ENCODE results near the gene PCED1A.

Gene PCED1A

DNA sequence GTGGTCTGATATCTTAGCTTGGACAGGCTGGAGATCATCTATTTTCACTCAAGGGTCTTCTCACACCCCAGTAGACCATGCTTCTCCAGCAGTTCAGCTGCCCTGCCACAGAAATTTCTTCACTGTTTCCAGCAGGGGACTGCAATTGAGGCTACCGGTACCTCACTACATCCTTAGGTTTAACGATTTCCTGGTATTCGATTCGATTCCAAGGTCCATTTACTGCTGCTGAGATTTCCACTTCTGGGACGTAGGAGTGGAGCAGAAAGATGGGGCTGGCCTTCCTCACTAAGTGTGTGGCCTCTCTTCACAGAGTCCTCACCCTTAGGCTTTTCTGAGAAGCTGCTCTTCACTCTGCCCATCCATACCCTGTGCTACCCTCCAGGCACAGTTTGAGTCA is 6.2 kb upstream of the PCED1A start:
- TF ChIP-seq, protein P1, sequence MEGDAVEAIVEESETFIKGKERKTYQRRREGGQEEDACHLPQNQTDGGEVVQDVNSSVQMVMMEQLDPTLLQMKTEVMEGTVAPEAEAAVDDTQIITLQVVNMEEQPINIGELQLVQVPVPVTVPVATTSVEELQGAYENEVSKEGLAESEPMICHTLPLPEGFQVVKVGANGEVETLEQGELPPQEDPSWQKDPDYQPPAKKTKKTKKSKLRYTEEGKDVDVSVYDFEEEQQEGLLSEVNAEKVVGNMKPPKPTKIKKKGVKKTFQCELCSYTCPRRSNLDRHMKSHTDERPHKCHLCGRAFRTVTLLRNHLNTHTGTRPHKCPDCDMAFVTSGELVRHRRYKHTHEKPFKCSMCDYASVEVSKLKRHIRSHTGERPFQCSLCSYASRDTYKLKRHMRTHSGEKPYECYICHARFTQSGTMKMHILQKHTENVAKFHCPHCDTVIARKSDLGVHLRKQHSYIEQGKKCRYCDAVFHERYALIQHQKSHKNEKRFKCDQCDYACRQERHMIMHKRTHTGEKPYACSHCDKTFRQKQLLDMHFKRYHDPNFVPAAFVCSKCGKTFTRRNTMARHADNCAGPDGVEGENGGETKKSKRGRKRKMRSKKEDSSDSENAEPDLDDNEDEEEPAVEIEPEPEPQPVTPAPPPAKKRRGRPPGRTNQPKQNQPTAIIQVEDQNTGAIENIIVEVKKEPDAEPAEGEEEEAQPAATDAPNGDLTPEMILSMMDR (IDR thresholded peaks at IDR 0.05; ENCODE audit: low read depth, low read length) = no peak
- DNase-seq (ENCODE audit: extremely low read depth, low read depth) = no peak

DNA sequence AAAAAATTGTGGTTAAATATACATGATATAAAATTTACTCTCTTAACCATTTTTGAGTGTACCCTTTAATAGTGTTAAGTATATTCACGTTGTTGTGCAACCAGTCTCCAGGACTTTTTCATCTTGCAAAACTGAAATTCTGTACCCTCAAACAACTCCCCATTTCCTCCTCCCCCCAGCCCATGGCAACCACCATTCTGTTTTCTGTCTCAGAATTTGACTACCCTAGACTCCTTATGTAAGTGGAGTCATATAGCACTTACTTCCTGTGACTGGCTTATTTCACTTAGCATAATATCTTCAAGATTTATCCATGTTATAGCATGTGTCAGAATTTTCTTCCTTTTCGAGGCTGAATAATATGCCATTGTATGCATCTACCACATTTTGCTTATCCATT is 5.2 kb upstream of the PCED1A start:
- DNase-seq (ENCODE audit: extremely low read depth, low read depth) = no peak
- TF ChIP-seq, protein P1 (IDR thresholded peaks at IDR 0.05; ENCODE audit: low read depth, low read length) = no peak

DNA sequence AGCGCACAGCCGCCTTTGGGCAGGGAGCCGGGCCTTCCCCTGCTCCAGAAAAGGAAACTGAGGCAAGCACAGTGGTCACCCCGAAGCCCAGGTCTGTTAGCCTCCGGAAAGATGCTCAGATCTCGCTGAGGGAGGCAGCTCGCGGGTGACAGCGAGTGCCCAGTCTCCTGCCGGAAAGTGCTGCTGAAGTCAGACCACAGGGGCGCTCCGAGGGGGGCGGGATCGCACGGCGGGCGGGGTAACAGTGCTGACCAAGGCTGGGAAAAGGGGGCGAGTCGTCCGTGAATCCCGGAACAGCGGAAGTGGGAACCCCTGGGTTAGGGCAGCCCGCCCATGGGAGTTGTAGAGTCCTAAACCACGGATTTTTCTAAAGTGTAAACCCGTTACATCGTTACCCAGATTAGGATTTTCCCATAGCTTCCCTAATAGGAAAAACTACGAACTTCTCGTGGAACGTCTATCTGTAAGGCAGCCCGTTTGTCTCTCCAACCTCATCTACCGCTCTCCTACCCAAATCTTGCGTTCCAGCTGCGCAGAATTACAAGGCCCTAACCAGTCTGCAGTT is 594 bp upstream of the PCED1A start:
- TF ChIP-seq, protein P1 (IDR thresholded peaks at IDR 0.05; ENCODE audit: low read depth, low read length) = no peak
- peak; percentile 34 for DNase-seq (ENCODE audit: extremely low read depth, low read depth)

DNA sequence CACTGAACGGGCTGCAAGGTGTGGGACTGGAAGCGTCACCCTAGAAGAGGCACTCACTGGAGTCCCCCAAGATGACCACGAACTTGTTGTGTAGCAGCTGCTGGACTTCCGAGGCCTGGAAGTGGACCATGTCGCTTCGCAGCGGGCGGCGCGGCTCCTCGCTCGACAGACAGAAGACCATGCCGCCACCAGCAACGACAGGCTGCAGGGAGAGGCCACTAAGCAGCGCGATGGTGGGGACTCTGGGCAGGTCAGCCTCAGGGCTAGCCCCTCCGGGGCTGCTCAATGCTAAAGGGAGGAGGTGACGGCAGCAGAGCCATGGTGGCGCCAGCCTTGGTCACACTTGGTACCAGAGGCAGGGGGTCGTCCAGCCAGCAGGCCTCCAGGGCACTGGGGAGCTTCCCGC is 720 bp downstream of the PCED1A start:
- TF ChIP-seq, protein P1 (IDR thresholded peaks at IDR 0.05; ENCODE audit: low read depth, low read length) = no peak
- no peak for DNase-seq (ENCODE audit: extremely low read depth, low read depth)

DNA sequence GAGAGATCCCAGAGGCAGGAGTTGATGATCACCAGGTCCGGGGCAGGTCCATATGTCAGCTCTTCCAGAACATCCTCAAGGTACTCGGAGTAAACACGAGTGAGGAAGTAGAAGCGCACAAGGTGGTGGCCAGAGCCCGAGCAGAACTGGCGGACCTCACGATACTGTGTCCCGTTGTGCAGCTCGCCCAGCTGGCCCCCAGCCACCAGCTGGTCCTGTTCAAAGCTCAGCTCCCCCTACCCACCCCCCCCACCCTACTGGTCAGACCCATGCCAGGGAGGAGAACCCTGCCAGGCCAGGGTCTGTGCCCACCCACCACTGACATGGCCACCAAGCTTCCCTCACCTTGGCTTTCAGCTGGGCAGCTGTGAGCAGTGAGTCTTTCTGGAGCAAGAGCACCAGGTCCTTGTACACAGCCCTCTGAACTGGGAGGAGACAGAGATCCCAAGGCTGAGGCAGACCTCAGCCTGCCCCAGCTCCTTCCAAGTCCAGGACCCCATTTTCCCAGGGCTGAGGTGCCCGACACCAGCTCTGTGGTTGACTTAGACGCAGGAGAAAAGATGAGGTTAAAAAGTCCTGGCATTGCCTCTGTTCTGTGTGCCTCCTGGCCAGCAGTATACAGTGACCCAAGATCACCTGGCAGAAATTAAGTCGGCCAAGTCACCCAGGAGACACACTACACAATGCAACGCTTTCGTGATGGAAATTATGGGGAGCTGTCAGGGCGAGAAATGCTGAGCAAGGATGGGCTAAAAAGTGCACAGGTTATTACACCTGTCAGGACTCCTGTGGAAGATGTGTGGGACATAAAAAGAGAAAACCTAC is 1.4 kb downstream of the PCED1A start:
- TF ChIP-seq, protein P1 (IDR thresholded peaks at IDR 0.05; ENCODE audit: low read depth, low read length) = no peak
- DNase-seq (ENCODE audit: extremely low read depth, low read depth) = no peak

DNA sequence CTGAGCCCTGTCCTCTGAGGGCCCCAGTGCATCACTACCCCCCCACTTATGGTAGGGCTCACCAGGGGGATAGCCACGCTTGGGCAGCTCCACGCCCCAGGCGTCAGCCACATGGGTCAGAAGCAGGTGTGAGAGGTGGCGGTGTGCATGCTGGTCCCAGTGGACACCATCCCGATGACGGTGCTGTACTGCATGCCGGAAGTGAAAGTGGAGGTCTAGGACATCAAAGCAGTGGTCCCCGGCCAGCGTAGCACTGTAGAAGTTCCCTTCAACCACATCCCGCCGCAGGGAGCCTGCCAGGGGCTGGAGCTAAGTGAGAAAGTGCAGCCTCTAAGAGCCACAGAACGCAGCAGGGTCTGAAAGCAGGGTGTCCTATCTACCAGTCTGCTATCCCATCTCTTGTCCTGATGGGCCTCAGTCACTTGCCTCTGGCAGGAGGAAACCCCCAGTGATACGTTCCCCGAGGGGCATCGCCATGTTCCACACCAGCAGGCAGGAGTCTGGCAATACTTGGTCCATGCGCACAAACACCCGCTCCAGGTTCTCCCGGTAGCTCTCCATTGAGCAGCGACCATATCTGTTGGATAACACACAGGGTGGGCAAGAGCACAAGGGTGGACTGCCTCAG is 2.2 kb downstream of the PCED1A start:
- TF ChIP-seq, protein P1 (IDR thresholded peaks at IDR 0.05; ENCODE audit: low read depth, low read length) = no peak
- DNase-seq (ENCODE audit: extremely low read depth, low read depth) = no peak

Data from AG09319 (cell line).